Measurements from ENCODE around the gene MITF. TPM values are rescaled to one million over a fixed set of nuclear protein-coding genes. Genes with fewer than 3 reads are reported as not detected.

Gene MITF
- total RNA-seq, 1 donor from 2014 or later, result 1.3 TPM

GRCh38 chr3:69868841-69869420 lies 129.7 kb downstream of the MITF start:
- no peak for DNase-seq (ENCODE audit: low read depth, low spot score)

- no peak for DNase-seq (ENCODE audit: low read depth, low spot score)
These were observed 130.4 kb downstream of the MITF start for GRCh38 chr3:69869643-69870042.

GRCh38 chr3:69871251-69871650 lies 132.0 kb downstream of the MITF start:
- DNase-seq (ENCODE audit: low read depth, low spot score), result no peak

- no peak for DNase-seq (ENCODE audit: low read depth, low spot score)
These were observed 132.6 kb downstream of the MITF start for GRCh38 chr3:69871868-69872267.

- DNase-seq (ENCODE audit: low read depth, low spot score), result no peak
These were observed 133.6 kb downstream of the MITF start for GRCh38 chr3:69872783-69873378.

- DNase-seq (ENCODE audit: low read depth, low spot score), result no peak
These were observed 136.8 kb downstream of the MITF start for GRCh38 chr3:69876073-69876472.

GRCh38 chr3:69878254-69878653 lies 139.0 kb downstream of the MITF start:
- no peak for DNase-seq (ENCODE audit: low read depth, low spot score)

- DNase-seq (ENCODE audit: low read depth, low spot score), result no peak
These were observed 139.8 kb downstream of the MITF start for GRCh38 chr3:69879051-69879450.

- DNase-seq (ENCODE audit: low read depth, low spot score), result no peak
These were observed 140.9 kb downstream of the MITF start for GRCh38 chr3:69880069-69880640.

- DNase-seq (ENCODE audit: low read depth, low spot score), result no peak
These were observed 141.8 kb downstream of the MITF start for GRCh38 chr3:69881051-69881450.

- no peak for DNase-seq (ENCODE audit: low read depth, low spot score)
These were observed 142.6 kb downstream of the MITF start for GRCh38 chr3:69881756-69882428.

- no peak for DNase-seq (ENCODE audit: low read depth, low spot score)
These were observed 143.3 kb downstream of the MITF start for GRCh38 chr3:69882560-69882959.

GRCh38 chr3:69888040-69888942 lies 149.0 kb downstream of the MITF start:
- DNase-seq (ENCODE audit: low read depth, low spot score), result no peak

GRCh38 chr3:69888943-69889315 lies 149.7 kb downstream of the MITF start:
- no peak for DNase-seq (ENCODE audit: low read depth, low spot score)

- DNase-seq (ENCODE audit: low read depth, low spot score), result no peak
These were observed 150.8 kb downstream of the MITF start for GRCh38 chr3:69890084-69890483.

- no peak for DNase-seq (ENCODE audit: low read depth, low spot score)
These were observed 151.4 kb downstream of the MITF start for GRCh38 chr3:69890691-69891090.

- no peak for DNase-seq (ENCODE audit: low read depth, low spot score)
These were observed 153.4 kb downstream of the MITF start for GRCh38 chr3:69892706-69893105.

- DNase-seq (ENCODE audit: low read depth, low spot score), result no peak
These were observed 154.0 kb downstream of the MITF start for GRCh38 chr3:69893274-69893673.

- no peak for DNase-seq (ENCODE audit: low read depth, low spot score)
These were observed 156.8 kb downstream of the MITF start for GRCh38 chr3:69896095-69896494.

GRCh38 chr3:69900331-69900730 lies 161.1 kb downstream of the MITF start:
- no peak for DNase-seq (ENCODE audit: low read depth, low spot score)

GRCh38 chr3:69901802-69902201 lies 162.5 kb downstream of the MITF start:
- no peak for DNase-seq (ENCODE audit: low read depth, low spot score)

GRCh38 chr3:69902386-69902785 lies 163.1 kb downstream of the MITF start:
- DNase-seq (ENCODE audit: low read depth, low spot score), result no peak
